AG09319 (cell line): ENCODE measurements around the gene COL26A1.

Experiments used
- DNase-seq: peaks from one replicate; pipeline ENCODE4 v3.0.0-alpha.2; 2010; ENCODE audit warnings: low read depth; ENCODE audit errors: extremely low read depth
- TF ChIP-seq, protein P1 (sequence below): IDR thresholded peaks from 2 replicates; pipeline ENCODE4 v1.5.1; 2011; ENCODE audit warnings: low read depth, mild to moderate bottlenecking, inconsistent platforms, low read length, moderate library complexity

The COL26A1 gene

DNA sequence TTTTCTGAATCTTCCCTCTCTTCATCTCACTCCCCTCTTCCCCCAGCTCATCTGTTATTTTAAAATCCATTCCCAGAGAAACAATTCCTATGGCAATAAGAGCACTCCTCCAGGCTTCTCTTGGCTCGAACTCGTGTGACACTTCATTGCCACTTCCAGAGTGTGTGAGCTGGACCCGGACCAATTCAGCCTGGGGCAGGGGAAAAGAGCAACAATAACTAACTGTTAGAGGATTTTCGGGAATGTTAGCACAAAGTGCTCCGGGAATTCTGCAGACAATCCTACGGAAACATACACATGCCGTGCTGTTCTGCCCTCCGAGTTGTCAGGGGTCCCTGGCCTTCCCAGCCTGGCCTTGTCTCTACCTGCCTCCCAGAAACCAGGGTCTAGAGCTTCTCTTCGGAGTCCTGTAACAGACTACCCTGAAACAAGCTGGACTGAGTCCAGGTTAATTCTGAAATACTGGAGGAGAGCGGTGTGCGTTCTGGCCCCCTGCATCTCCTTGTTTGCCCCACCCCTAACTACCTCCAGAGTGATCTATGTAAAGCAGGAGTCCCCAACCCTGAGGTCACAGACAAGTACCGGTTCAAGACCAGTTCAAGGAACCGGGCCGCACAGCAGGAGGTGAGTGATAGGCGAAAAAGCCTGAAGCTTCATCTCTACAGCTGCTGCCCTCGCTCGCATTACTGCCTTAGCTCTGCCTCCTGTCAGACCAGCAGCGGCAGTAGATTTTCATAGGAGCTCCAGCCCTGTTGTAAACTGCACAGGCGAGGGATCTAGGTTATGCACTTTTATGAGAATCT lies 11.3 kb downstream of the COL26A1 start:
- TF ChIP-seq, protein P1, sequence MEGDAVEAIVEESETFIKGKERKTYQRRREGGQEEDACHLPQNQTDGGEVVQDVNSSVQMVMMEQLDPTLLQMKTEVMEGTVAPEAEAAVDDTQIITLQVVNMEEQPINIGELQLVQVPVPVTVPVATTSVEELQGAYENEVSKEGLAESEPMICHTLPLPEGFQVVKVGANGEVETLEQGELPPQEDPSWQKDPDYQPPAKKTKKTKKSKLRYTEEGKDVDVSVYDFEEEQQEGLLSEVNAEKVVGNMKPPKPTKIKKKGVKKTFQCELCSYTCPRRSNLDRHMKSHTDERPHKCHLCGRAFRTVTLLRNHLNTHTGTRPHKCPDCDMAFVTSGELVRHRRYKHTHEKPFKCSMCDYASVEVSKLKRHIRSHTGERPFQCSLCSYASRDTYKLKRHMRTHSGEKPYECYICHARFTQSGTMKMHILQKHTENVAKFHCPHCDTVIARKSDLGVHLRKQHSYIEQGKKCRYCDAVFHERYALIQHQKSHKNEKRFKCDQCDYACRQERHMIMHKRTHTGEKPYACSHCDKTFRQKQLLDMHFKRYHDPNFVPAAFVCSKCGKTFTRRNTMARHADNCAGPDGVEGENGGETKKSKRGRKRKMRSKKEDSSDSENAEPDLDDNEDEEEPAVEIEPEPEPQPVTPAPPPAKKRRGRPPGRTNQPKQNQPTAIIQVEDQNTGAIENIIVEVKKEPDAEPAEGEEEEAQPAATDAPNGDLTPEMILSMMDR = no peak
- no peak for DNase-seq

- DNase-seq = no peak
- TF ChIP-seq, protein P1 = no peak
Measured at GRCh38 chr7:101374990-101375389, 12.3 kb downstream of the COL26A1 start.

DNA sequence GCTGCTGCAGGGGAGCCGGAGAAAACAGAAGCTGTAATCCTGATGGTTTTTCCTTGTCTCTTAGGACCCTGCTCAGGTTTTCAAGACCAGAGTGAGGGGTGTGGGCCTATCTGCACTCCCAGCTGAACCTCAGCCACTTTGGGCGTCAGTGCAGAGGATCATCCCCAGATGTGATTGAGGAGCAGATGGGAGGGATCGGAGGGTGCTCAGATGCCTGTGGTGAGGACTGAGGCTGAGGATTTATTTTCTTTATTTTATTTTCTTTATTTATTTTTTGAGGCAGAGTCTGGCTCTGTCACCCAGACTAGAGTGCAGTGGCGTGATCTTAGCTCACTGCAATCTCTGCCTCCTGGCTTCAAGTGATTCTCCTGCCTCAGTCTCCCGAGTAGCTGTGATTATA lies 13.9 kb downstream of the COL26A1 start:
- TF ChIP-seq, protein P1 = no peak
- no peak for DNase-seq

GRCh38 chr7:101377189-101377736 lies 14.6 kb downstream of the COL26A1 start:
- TF ChIP-seq, protein P1 = no peak
- DNase-seq = no peak

GRCh38 chr7:101378751-101379174 lies 16.1 kb downstream of the COL26A1 start:
- TF ChIP-seq, protein P1 = peak; percentile 6
- DNase-seq = no peak

- DNase-seq = no peak
- TF ChIP-seq, protein P1 = no peak
Measured at GRCh38 chr7:101379302-101379701, 16.6 kb downstream of the COL26A1 start.

DNA sequence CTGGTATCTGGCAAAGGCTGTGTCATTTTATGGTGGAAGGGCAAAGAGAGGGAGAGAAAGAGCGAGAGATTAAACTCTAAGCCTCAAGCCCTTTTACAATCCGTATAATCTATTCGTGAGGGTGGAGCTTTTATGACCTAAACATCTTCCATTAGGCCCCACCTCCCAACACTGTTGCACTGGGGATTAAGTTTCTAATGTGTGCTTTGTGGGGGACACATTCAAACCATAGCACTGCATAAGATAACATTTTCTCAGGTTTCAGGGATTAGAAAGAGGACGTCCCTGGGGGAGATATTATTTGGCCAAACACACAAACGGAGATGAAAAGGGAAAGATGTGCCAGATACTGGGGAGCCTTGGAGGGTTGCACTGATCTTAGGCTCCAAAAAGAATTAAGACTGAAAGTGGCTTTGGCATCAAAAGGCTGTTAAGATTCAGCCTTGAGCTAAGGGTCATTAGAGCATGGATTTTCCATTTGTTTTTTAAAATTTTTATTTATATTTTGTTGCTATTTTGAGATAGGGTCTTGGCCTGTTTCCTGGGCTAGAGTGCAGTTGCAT lies 19.0 kb downstream of the COL26A1 start:
- no peak for DNase-seq
- TF ChIP-seq, protein P1 = no peak
